Raji (cell line): ENCODE results near the gene CFAP20.

Experiments used
- POLR2A ChIP-seq: IDR thresholded peaks from 2 replicates; pipeline ENCODE4 v1.6.1; 2011; ENCODE audit warnings: low read depth, low read length, control low read depth; ENCODE audit not compliant: insufficient read depth

Gene CFAP20

DNA sequence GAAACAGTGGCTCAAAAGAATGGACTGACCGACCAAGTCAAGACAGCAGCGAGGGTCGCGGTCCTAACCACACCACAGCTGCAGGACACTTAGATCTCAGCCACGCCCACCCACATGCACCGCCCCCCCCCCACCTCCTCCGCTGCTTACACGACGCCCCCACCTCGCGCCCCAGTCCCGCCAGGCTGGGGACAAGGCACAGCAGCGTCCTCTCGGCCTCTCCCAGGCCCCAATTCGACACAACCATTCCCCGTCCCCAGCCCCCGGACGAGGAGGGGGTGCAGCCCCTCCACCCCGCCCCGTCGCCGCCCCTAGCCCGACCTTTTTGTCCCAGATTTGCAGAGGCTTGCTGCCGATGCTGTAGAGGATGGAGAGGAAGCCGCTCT is 477 bp downstream of the CFAP20 start:
- TF ChIP-seq POLR2A: no peak

DNA sequence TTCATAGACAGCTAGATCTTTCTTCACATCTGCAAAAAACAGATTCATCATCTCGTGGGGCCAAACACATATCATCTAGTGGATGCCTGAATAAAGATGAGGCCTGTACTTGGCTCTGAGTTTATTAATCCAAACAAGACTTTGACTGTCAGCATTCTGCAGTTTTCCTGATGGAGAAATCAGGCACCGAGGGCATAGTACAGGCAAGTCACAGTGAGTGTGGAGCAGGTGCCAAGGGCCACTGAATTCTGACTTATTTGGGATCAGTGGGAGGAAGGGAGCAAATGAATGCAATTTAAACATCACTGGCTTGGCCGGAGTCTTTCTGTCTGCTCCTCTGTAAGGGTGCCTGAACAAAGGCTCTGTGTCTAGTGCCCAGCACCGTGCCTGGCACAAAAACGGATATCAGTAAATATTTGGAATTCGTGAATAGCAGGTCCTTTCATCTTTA is 975 bp downstream of the CFAP20 start:
- no peak for TF ChIP-seq POLR2A

DNA sequence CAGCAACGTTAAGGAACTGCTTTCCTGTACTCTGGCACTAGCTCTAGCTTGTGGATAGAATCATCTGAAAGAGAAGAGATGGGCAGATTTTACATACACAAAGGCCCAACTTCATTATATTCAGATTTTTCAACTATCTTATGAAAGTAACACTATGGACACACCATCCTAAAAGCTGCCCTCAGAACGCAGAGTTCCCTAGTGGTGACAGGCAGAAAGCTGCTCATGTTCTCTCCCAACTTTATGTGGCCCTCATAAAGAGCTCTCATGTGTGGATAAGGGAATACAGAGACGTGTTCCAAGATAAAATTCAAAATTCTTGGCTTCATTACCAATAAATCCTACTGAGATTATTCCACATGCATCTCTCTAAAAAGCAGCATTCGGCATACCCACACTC is 1.5 kb downstream of the CFAP20 start:
- no peak for TF ChIP-seq POLR2A

DNA sequence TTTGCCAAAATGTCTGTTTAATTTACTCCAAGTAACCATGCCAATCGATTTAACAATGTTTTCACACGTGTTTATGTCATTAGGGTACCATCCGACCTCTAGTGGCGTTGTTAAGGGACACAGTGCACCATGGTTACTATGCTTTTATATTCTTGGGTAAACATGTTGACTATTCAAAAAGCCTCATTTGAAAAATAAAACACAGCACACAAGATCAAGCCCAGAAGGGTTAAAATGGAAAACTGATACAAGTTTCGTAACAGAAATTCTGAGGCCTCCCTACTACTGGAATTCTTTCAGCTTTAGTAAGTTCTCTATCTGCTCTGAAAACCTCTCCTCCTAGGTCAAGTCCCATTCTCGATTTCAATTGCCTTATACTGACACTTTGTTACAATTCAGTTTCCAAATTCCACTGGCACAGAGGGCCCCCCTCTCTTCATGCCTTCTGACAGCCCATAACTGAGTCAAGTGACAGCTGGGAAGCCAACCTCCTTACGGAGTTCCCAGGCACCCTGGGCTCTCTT is 2.1 kb downstream of the CFAP20 start:
- TF ChIP-seq POLR2A: no peak

DNA sequence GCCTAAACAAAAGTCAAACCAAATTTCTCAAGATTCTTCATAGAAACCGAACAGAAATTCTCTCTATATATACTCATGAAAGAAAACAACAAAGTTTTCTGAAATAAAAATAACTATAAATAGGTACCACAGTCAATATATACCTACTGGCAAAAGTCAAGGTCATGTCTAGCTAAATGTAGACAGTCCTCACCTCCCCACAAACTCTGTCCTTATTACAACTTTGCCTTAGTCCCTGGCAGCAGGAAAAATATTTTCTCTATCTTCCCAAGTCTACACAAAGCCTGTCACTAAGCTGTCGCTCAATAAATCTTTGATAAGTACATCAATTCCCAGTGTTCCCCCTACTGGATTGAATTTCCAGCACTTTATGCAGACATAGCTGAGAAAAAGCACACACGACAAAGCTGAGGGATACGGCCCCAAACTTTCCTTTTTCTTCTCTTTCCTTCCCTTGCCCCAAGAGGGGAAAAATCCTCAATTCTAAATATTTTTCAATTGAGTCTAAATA is 2.7 kb downstream of the CFAP20 start:
- no peak for TF ChIP-seq POLR2A

DNA sequence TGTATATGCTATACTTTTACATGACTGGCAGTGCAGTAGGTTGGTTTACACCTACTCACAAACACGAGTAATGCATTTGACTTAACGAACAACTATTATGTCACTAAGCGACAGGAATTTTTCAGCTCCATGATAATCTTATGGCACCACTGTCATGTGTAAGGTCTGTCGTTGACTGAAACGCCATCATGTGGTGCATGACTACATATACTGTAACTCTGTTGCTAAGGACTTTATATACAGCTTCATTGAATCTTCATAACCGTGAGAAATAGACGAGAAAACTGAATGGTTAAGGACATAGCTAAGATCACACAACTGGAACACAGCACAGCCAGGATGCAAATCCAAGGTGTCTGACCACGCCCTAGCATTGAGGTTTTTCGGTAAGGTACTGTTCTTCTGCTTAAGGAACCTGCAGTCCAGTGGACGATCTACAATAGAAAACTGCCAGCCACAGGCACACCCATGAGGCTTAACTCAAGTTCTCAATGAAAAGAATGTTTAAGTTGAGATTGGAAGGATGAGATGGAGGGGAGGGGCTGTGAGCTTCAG is 3.3 kb downstream of the CFAP20 start:
- no peak for TF ChIP-seq POLR2A

DNA sequence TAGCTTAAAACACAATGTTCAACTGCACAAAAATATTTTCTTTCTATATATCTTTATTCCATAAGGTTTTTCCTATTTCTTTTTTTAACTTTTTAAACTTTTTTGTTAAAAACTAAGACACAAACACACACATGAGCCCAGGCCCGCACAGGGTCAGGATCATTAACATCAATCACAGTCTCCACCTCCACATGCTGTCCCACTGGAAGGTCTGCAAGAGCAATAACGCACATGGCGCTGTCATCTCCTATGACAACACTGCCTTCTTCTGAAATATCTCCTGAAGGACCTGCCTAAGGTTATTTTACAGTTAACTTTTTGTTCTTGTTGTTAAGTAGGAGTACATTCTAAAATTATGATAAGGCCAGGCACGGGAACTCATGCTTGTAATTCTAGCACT is 4.1 kb downstream of the CFAP20 start:
- TF ChIP-seq POLR2A: no peak

DNA sequence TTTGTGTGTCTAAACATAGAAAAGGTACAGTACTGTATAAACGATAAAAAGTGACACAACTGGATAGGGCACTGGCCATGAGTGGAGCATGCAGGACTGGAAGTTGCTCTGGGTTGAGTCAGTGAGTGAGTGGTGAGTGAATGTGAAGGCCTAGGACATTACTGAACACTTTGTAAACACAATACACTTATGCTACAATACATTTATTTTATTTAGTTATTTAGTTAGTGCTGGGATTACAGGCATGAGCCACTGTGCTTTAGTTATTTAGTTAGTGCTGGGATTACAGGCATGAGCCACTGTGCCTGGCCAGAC is 4.6 kb downstream of the CFAP20 start:
- TF ChIP-seq POLR2A: no peak

DNA sequence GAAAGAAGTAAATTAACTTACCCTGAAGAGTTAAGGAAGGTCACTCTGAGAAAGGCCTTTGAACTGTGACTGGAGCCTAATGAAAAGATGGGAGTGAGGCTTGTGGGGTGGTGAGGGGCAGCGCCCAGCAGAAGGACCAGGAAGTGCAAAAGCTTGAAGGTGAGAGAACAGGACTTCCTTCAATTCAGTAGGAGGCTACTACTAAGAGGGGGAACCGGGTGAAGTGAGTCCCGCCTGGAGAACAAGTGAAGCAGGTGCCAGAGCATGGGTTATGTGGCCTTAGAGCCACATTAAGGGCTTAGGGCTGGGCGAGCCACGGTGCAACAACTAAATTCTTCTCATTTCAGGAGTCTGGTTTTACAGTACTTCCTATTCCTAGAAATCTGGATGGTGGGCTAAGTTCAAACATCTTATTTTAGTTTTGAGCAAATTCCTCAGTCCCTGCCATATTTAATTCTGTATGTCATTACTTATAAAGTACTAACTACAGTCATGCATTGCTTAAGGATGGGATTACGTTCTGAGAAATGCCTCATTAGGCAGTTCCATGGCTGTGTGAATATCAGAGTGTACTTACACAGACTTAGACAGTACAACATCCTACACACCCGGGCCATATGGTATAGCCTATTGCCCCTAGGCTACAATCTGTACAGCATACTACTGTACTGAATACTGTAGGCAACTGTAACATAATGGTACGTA is 5.1 kb downstream of the CFAP20 start:
- no peak for TF ChIP-seq POLR2A

DNA sequence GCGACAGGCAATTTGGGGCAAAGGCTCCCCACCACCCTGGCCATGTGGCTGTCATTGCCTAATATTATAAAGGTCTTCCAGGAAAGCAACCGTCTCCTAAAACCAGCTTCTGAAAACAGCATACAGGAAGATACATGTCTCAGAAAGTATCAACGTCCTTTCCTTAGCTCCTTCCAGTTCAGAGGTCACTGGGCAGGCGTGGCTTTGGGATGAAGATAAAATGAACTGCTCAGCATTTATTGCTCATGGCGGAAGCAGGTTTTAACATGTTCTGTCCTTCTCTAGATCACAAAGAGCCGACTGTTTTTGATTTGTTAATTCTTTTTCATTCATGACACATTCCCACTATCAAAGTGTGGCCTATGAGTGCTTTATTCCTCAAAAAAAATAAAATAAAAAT is 8.0 kb downstream of the CFAP20 start:
- TF ChIP-seq POLR2A: no peak

DNA sequence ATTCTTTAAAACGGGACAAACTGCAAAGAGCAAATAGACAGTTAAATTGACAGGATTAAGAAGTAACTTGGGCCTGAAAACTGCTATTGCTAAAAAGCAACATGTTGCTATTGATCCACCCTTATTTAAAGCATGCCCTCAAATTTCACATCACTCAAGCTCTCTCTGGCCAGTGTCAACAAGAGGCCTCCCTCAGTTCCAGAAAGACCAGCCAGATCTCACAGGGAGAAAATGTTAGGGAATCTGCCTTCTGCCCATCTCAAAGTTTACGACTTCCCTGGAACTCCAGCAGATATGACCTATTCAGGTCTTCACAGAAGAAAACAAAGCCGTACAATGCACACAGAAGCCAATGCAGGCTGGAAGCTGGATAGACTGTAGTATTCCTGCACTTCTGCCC is 8.9 kb downstream of the CFAP20 start:
- no peak for TF ChIP-seq POLR2A

DNA sequence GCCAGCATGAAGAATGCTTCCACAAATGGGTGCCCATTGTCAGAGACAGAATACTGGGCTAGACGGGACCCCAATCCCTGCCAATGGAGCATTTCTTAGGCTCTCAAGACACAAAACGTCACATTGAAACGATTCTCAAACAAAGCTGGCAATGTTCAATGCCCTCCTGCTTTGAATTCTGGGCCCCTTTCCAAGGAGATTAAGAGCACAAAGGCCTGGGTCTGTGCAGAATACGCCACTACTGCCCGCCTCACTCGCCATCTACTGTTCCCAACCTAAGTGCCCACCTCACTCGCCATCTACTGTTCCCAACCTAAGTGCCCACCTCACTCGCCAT is 9.7 kb downstream of the CFAP20 start:
- TF ChIP-seq POLR2A: no peak

DNA sequence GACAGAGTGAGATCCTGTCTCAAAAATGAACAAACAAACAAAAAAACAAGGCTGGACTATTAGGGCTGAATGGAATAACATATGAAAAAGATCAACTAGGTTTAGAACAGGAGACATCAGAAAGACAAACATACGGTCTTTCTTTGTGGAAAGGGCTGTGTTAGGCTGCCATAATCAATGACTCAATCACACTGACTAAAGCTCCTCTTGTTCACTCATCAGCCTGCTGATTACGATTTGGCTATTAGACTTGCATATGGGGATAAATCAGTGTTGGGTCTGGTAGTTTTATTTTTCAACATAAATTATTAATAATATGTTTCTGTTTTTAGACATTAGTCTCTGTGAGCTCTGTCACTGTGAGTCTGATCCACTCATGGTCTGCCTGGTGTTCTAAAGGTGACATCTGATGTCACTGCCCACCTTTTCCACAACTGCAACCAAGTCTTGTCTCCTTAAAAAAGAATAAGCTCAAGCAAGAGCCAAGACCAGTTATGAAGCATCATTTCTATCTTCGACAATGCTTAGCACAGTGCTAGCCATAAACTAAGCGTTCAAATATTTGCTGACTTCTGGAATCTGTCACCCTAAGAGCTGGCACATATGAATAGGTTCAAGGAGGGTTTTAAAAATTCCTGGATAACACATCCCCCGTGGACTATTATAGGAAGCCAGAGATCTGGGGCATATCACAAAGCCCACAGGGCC is 10.2 kb downstream of the CFAP20 start:
- no peak for TF ChIP-seq POLR2A

DNA sequence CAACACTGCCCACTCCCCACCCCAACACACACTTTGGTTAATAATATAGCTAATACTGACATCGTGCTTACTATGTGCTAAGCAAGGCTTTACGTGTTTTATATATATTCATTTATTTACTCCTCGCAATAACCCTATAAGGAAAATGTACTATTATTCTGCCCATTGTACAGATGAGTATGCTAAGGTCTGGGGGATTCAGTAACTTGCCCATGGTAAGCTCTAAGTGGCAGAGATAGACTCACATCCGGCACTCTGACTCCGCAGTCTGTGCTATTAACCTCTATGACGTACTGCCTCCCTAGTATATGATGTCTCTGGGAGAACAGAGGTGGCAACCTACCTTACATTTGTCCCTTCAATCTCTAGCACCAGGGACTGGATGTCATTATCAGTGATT is 12.7 kb downstream of the CFAP20 start:
- TF ChIP-seq POLR2A: no peak

DNA sequence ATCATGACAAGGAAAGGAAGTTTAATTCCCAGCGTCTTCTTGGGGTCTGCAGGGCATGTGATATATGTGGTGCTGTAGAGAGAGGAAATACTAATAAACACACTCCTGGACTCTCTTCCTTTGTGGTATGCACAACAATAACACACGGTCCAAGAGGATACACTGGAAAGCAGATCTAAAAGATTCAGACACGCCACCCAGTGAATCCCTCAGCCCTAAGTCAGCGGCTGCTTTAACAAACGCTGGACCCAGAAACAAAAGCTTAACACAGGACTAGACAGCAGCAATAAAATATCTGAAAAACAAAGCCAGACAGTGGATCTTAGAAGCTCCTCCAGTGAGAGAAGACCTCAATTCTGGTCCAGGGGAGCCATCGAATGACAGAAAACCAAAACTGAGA is 13.1 kb downstream of the CFAP20 start:
- no peak for TF ChIP-seq POLR2A
